Right lobe of liver (tissue), 4 donors: Measurements from ENCODE around the gene MYLK.

Source experiments
- CTCF ChIP-seq, 4 donors: fragments of 200-600 bp in 3 of 4; fragments of 450-650 bp in 1 of 4; IDR thresholded peaks; one replicate each; pipeline versions ENCODE4 v1.5.1 to v1.8.0; 2016 to 2022; ENCODE audit warnings: antibody characterized with exemption in 4 of 4, mild to moderate bottlenecking in 2 of 4
- POLR2A ChIP-seq: fragments of 450-650 bp; IDR thresholded peaks from one replicate; pipeline ENCODE4 v1.6.1; 2017; ENCODE audit warnings: antibody characterized with exemption, mild to moderate bottlenecking
- donor health status: DM: no; HTN: no; CAD: no.
- donor health status: DM: no; HTN: no; CAD: no.
- donor health status: DM: no; HTN: yes; CAD: no.

GRCh38 chr3:123695731-123696640, 188.1 kb downstream of the MYLK start:
- TF ChIP-seq CTCF (IDR thresholded peaks at IDR 0.05) (no peak), POLR2A (no peak)
